GM18951 (cell line): ENCODE results near the gene FYB1.

Experiments used
- POLR2A ChIP-seq: IDR thresholded peaks from 4 replicates; pipeline ENCODE4 v1.6.1; 2011; ENCODE audit warnings: mild to moderate bottlenecking; ENCODE audit not compliant: insufficient read length, insufficient read depth; ENCODE audit errors: extremely low read depth
- in situ Hi-C: fragments of 300-500 bp; cut with MboI; formaldehyde crosslinking; loops from one replicate; pipeline ENCODE4 v1.12.0; 2022; ENCODE audit warnings: low sequenced_read_pairs, mixed read lengths, inconsistent platforms; ENCODE audit not compliant: unreplicated experiment

FYB1 gene

GRCh38 chr5:39178861-39179260, 40.5 kb downstream of the FYB1 start:
- in situ Hi-C loops: no loop called here
- no peak for TF ChIP-seq POLR2A

- in situ Hi-C loops: no loop called here
- TF ChIP-seq POLR2A: no peak
Observed at GRCh38 chr5:39178171-39178570, 41.2 kb downstream of the FYB1 start.

- no peak for TF ChIP-seq POLR2A
- in situ Hi-C loops: no loop called here
Observed at GRCh38 chr5:39177631-39177964, 41.8 kb downstream of the FYB1 start.

DNA sequence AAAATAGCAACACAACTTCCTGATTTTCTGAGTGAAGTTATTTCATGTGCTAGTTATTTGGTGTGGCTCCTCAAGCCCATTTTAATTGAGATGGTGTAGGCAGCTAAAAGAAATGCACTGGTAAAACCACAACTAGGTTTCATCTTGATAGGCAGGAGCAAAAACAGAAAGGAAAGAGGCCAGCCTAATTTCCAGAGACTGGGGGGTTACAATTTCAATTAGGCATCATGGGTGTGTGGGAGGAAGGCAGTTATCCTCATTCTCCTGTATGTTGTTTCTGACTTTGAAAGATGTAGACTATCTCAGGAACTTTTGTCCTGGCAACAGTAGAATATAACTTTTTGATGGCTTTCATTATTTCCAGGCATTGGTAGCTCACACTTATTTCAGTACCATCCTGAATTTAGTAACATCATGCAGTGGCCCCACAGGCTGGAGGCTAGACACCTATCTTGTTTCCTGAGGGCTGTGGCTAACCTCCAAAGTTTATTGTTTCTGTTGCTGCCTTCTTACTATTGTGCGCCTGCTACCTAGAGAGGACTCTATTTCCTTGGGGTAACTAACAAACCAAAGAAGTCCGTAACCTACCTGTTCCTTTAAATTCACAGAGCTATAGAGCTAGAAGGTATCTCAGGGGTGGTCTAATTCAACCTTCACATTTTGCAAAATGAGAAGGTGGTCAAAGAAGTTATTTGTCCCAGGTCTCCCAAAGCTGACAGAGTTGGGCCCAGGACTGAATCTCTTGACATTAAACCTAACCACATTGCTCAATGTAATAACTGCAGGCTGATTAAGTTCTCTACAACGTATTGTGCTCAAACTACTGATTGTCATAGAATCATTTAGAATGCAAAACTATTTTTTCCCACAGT, 42.4 kb downstream of the FYB1 start:
- in situ Hi-C loops: no loop called here
- TF ChIP-seq POLR2A: no peak

GRCh38 chr5:39175273-39175955, 43.9 kb downstream of the FYB1 start:
- in situ Hi-C loops: no loop called here
- no peak for TF ChIP-seq POLR2A

- no peak for TF ChIP-seq POLR2A
- in situ Hi-C loops: no loop called here
Observed at GRCh38 chr5:39173069-39173468, 46.3 kb downstream of the FYB1 start.

GRCh38 chr5:39172593-39172992, 46.8 kb downstream of the FYB1 start:
- in situ Hi-C loops: no loop called here

GRCh38 chr5:39171647-39172046, 47.7 kb downstream of the FYB1 start:
- in situ Hi-C loops: no loop called here
- TF ChIP-seq POLR2A: no peak

More at GRCh38 chr5:39172593-39172992, 46.8 kb downstream of the FYB1 start:
- TF ChIP-seq POLR2A: no peak

DNA sequence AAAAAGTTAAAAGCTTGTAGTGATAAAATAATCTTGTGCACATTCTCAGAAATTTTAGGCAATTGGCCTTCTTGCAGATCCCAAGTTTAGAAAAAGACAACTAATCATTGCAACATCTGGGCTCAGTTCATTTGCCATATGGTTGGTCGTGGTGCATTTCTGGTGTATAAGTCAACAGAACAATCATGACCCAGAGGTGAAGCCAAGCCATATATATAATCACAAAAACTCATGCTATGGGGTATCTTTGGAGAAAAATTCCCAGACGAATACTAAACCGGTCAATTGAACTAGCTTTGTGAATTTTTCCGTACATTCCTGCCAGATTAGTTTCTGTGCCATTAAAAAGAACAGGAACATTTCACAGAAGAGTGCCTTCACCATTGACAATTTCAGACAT, 50.3 kb downstream of the FYB1 start:
- in situ Hi-C loops: no loop called here
- TF ChIP-seq POLR2A: no peak

- in situ Hi-C loops: no loop called here
- TF ChIP-seq POLR2A: no peak
Observed at GRCh38 chr5:39167972-39168342, 51.4 kb downstream of the FYB1 start.

- in situ Hi-C loops: no loop called here
- TF ChIP-seq POLR2A: no peak
Observed at GRCh38 chr5:39167141-39167971, 52.0 kb downstream of the FYB1 start.

DNA sequence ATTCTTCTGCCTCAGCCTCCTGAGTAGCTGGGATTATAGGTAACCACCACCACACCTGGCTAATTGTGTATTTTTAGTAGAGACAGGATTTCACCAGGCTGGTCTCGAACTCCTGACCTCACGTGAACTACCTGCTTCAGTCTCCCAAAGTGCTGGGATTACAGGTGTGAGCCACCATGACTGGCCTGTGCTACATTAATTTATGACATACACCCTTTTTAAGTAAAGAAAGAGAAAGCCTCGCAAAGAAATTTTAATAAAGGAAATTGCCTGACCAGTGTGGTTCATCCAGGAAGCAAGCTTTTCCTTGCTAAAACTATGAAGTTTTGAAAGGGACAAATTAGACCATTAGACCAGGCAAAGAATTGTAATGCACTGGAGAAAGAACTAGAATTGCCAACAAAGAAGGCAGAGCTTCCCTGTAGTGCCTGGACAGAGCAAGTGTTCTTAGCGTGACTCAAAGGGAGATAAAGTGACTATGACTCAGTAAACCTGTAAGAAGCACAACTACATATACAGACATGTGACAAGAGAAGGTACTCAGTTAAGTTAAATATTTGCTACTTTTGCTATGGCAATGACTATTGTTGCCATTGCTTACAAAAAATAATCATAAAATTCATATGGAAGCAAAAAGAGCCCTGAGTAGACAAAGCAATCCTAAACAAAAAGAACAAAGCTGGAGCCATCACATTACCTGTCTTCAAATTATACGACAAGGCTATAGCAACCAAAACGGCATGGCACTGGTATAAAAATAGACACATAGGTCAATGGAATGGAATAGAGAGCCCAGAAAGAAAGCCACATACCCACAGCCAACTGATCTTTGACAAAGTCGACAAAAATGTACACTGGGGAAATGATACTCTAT, 54.6 kb downstream of the FYB1 start:
- TF ChIP-seq POLR2A: no peak
- in situ Hi-C loops: no loop called here
